ENCODE measurements around the gene OBI1.

The OBI1 gene

DNA sequence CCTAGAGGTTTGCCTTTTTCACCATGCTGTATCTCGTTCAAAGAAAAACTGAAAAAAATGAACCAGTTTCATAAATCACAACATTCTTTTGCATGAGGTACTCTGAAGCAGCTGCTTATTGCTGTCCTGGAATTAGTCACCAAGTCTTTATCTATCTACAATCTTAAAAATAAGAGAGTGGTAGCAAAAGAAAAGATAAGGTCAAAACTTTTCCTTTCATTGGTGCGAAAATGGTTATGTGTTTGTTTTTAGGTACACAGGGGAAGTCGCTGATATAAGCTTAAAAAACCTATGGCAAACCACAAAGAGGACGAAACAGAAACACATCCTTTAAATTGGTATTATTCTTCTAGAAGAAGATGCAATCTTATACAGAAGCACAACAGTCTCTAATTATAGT is 20.7 kb downstream of the OBI1 start:
- DNase-seq: no peak

DNA sequence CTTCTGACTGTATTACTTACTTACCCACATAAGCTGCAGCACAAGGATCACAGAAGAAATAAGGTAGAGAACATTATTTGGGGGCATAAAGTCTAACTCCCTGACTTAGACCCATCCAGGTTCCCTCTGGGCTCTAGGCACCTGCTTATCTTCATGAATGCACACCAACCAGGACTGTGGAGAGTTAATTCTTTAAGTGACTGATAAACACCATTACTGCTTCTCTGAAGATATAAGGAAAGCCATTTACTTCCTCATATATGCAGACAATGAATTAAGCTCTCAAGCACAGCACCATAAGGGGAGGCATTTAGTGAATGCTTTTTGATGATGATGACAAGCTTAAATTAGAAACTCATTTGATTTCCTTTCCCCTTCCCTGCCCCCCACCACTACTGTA is 22.5 kb downstream of the OBI1 start:
- DNase-seq: no peak

DNA sequence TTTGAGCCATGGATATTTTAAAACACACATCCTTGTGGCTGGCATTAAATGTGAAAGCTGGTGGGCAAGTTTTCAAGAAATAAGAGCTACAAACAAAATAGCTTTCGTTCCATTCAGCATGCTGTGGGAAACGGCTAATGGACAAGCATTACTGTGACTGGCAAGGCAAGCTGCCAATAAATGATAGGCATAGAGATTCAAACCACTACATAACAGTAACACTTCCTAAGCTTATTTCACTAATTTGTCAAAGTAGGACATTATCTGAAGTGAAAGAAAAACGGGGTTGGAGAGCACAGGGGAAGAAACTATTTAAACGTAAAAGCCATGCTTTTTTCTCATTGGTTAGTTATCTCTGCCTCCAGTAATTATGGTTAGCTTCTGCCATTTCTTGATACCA is 26.0 kb downstream of the OBI1 start:
- no peak for DNase-seq

DNA sequence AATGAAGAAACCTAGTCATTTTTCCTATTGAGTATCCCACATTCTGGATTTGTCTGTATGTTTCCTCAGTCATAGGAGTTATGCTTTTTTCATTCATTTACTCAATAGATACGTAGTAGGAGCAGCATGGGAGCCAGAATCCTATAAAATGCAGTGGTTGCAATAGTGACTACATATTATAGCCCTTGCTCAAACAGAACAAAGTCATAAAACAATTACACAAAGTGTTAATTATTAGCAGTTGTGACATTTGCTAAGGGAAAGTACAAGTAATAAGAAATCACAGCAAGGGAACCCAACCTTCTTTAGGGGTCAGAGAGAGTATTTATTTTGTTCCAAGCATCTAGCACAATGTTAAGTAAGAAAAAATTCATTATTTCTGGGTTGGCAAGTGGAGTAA is 27.9 kb downstream of the OBI1 start:
- DNase-seq: no peak

DNA sequence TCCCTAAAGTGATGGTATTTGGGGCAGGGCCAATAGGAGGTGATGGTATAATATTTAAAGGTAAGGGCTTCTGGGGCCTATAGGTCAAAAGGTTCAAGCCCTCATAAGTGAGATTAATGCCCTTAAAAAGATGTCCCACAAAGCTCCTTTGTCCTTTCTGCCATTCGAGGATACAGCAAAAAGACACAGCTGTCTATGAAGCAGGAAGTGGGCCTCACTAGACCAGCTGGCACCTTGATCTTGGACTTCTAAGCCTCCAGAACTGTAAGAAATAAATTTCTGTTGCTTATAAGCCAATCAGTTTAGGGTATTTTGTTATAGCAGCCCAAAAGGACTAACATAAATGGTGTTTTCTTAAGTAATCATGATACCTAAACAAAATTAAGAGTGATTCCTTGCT is 28.4 kb downstream of the OBI1 start:
- no peak for DNase-seq

DNA sequence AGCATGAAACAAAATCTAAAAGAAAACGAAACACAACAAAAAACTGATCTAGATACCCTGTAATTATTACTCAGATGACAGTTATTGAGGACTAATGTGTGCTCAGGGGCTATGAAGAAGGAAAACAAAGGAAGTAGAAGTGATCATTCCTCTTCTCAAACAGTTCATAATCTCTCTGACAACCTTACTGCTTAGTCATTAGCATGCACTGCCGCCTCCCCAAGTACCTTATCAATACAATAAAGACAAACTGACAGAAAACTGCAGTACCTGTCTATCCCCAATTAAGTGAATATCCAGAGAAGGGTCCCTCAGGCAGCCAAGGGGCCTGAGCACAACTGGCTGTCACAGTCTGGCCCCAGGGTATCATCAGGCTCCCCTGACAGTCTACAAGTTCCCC is 33.6 kb downstream of the OBI1 start:
- no peak for DNase-seq

DNA sequence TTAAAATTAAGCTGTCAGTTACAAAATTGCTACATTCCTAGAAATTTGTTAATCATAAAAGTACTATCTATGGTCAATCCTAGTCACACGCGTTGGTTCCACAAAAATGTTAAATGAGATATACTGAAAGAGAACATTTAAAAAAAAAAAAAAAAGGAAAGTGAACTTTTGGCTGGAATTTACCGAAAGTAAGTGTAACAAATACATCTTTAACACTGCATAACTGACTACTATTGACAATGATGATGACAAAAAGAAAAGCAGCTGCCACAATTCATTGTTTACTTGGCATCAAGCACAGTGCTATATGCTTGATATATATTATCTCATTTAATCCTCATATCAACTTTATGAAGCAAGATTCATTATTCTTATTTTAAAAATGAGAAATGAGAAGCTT is 35.8 kb downstream of the OBI1 start:
- no peak for DNase-seq

DNA sequence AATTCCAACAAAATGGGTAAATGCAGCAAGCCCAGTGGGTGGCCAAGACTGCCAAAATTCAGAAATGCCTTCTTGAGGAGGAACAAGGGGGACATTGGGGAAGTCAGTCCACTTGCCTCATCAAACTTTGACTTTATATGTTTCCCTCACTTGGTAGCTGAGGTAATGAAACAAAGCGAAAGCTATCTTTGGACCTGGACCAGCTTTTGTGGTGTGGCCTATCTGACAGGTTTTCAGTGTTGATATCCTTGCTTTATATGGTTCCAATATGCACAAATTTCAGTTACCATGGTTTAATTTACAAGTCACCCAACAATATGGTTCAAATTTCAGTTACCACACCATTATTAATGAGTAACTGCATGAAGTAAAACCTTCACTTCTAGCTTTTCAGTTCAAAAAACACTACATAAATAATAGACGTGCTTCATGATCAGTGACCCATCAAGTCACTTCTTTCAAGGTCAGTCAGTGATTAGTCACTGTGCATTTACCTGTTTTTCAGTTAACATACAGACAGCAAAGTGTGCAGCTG is 38.0 kb downstream of the OBI1 start:
- DNase-seq: no peak

DNA sequence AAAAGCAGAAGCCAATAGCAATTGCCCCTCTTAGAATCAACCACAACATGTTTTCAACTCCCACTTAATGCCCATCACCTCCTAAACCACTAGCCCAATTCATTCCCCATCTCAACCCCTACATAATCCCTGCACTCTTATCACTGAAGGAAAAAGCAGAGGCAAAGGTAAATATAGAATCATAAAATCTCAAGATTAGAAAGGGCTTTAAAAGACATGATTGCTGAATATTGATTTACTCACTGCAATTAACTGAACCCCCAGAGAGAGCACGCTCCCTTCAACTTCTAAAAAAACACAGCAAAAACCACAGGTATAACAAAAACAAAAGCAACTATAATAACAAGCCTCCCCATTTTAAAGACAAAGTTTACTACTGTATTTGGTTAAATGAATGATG is 40.5 kb downstream of the OBI1 start:
- DNase-seq: no peak

DNA sequence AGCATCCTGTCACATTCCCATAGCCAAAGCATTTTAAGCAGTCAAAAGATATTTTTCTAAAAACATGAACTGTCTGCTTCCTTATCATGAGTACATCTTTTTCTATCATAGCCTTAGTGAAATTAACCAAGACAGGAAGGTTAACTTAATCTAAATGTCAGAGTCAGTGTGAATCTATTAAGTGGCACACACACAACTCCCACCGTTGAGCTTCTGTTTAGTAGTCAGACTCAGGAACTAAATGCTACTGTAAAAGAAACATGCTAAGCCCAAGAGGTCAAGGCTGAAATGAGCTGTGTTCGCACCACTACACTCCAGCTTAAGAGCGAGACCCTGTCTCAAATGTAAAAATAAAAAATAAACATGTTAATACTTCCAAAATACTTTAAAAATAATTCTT is 47.9 kb downstream of the OBI1 start:
- DNase-seq: no peak

DNA sequence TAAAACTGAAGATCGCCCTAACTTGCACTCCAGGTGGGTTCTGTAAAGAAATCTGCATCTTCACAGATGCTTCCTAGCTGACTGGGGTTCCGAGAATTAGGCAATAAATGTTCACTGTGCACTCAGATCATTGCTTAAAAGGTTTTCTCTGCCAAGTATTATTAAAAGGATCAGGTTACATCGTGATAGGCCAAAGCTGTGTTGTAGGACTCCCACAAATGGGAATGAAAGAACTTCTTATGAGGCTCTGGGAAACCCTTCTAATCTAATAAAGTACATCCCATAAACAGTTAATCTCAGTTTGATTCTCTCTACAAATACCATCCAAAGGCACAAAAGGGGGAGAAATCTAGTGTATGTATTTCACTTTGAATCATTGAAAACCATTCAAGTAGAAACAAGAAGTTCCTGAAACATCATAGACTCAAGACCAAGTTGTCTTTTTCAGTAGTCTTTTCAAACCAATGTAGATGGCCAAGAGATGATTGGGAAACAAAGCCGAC is 48.5 kb downstream of the OBI1 start:
- DNase-seq: no peak

DNA sequence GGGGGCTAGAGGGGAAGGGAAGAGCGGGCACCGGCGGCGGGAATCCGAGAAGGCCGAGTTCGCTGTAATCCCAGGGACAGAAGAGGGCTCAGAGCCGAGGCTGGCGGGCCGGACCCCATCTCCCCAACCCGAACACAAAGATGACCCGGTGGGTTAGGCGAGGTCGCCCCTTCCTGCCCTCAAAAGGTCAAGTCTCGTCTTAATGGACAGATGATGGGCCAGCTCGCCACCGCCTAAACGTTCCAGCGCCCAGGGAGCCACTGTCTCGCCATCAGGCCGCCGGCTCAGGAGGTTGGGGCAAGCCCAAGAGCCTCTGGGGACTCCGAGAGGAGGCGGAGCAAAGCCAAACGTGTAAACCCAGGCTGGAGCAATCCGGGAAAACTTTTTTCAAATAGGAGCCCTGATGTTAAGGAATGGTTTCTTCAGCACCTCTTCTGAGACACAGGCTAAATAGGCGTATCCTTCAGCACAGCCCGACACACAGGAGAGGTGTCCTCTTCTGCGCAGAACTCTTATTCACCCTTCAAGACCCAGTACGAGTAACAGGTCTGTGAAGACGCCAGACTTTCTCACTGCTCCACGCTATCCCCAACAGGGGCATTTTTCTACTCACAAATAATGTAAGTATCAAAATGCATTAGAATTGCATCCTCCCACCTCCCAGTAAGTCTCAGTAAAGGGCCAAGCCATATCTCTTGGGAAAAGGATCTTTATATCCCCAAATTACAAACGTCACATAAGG is 49.3 kb downstream of the OBI1 start:
- no peak for DNase-seq

DNA sequence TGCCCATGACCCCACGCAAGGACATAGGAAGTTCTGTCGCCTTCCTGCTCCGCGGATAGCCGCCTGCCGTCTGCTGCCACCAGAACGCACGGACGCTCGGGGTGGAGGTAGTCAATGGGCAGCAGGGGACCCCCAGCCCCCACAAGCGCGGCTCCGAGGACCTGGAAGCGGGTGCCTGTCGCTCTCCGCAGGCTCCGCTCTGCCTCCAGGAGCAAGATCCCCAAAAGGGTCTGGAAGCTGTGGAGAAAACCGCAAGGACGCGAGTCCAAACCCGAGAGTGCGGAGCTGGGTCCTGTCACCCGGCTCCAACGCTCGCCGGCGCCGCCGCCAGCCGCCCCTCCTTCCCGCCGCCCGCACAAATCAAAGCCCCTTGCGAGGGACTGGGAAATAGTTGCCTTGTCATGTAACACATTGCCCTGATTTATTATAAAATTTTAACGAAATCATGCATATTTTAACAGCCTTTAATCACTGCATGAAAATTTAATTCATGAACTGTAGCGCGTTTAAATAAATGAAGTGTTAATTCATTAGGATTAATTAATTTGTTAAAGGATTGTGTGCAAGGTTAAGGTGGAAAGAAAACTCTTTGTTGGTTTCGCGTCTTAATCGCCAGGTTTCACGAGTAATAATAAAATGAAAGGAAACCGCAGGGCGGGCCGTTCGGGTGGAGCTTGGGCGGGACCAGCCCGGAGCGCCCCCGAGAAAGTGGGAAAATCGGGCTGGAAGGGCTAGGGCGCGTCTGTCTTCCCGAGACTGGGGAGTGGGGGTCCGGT is 50.1 kb downstream of the OBI1 start:
- DNase-seq: no peak

DNA sequence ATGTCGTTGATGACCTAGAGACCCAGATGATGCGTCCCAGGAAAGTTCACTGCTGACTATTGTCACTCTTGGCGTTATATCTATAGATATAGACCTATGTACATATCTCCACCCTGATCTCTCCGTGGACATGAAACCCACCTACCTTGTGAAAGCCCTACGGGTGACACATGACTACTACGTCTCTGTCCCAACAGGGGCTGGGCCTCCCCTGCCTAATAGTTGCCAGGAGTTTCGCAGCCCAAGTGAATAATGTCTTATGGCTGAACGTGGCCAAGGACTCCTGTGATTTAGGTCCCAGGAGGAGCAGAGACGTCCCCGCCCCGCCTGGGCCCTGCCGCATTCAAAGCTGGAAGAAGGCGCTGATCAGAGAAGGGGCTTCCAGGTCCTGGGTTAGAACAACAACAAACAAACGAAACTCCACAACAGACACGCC is 50.7 kb downstream of the OBI1 start:
- DNase-seq: no peak

DNA sequence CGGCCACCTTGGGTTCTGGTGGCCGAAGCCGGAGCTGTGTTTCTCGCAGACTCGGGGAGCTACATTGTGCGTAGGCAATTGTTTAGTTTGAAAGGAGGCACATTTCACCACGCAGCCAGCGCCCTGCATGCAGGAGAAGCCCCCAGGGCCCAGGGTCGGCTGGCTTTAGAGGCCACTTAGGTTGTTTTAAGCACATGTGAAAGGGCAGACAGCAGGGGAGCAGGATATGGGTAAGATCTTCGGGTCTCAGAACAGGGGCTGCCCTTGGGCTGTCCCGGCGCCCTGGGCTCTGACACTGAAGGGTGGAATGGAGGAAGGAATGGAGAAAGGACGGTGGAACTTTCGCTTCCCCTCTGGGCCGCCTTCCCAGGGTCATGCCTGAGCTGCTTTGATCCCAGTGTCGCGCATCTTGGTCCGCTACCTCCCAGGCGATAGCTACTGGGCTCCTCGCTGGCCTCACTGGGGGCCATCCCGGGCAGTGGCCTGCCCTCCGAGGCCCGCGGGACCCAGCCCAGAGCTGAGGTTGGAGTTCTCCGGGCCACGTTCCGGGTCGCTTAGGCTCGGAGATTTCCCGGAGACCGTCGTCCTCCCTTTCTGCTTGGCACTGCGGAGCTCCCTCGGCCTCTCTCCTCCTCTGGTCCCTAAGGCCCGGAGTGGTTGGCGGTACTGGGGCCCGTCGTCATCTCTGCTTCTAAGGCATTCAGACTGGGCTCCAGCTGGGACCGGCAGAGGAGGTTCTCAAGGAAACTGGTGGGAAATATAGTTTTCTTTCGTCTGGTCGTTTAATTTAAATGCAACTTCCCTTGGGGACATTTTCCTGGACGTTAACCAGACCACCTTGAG is 51.3 kb downstream of the OBI1 start:
- no peak for DNase-seq

DNA sequence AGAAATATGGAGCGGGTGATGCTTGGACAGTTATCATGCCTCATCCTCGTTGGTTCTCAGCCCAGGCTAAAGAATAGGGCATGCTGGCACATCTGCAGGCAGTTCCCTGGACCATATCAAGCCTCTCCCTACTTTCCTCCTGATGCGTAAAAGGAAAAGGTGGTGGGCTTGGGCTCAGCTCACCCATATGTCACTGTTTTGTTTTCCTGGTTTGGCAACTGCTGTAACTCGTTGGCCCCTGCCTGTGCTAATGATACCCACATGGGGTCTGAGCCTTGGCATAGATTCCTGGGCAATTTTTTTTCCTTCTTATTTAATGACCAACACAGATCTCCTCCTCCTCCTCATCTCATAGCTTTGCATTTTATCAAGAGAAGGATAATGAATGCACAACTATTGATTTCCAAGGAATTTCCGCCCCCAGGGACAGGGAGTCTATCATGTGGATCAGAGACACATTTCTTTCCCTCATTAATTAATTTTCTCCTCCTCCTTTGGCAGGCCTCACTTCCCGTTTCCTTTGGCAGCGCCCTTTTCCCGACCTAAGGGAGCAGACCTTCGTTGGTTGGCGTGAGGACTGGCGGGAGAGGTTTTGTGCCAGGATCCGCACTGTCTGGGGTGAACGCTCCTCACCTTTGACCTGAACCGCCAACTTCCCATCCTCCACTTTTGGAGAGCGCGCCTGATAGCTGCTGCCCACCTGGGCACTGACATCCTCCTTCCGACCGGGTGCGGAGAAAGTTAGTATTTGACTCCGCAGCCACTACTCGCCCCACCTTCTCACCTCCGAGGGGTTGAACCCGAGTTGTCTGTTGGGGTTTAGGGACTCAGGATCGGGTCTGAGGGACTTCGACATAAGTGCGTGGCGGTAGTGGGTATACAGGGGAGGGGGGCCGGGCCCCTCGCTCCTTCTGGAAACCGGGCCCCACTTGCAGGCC is 52.2 kb downstream of the OBI1 start:
- no peak for DNase-seq

DNA sequence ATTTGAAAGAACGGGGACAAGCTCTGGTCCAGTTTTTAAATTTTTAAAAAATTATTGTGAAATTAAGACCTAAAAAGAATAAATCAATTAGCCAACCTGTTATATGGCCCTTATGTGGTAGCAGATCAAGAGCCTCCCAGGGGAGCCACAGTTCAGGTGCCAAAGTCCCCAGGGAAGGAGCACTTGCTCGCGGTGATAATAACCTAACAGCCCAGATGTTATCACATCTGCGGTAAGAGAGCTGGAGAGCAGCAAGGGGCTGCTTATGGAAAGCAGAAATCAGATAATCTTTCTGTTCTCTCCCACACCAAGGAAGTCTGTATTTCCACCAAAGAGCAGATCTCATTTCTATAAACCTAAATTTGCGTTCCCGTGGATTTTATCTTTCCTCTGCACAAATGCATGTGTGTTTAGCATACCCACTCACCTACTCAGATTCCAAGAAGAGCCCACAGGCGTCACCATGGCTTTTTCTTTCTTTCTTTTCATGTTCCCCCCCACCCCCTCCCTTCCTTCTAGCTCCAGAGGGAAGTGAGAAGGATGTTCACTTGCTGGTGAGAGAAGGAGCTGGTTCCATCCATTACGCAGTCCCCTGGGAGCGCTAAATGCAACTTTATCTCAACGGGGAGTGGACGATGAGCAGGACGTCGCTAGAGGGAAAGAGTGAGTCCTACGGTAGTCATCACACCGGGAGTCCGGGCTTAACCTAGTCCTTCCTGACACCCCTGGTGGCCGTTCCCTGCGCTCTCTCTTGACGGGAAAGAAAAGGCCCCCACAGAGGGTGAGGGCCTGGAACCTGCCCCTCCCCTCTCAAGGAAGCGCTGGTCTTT is 54.0 kb downstream of the OBI1 start:
- DNase-seq: no peak

DNA sequence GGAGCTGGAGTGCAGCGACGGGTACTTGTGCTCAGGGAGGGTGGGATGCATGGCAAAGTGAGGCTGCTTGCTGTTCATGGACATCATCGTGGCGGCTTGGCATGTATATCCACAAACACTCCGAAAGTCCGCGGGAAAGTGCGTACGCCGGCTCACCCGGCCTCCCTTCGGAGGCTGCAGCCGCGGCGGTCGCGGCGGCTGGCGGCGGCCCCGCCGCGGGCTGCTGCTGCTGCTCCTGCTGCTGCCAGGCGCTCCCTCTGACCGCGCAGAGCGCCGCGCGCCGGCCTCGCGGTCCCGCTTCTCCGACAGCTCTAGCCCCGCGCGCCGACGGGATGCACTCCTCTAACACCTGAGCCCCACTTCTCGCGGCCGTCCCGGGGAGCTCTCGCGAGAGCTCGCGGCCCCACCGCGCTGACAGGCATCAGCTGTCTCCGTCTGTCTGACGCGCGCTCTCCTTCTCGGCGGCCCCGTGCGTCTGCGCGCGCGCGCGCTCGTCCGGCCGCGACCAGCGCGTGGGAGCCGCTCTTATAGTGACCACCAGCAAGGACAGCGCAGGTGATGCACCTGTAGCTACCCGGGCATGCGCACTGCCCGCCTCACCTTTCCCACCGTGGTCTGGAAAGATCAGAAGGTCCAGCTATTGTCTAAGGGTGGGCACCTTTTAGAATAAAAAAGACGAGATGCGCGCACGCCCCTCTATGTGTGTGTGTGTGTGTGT is 55.6 kb downstream of the OBI1 start, which contains the start of gene POU4F1:
TSS of gene POU4F1 (minus strand) at position 313 of the 718 bp plus-strand sequence. CDS start at position 87, 226 bp downstream.
- no peak for DNase-seq

DNA sequence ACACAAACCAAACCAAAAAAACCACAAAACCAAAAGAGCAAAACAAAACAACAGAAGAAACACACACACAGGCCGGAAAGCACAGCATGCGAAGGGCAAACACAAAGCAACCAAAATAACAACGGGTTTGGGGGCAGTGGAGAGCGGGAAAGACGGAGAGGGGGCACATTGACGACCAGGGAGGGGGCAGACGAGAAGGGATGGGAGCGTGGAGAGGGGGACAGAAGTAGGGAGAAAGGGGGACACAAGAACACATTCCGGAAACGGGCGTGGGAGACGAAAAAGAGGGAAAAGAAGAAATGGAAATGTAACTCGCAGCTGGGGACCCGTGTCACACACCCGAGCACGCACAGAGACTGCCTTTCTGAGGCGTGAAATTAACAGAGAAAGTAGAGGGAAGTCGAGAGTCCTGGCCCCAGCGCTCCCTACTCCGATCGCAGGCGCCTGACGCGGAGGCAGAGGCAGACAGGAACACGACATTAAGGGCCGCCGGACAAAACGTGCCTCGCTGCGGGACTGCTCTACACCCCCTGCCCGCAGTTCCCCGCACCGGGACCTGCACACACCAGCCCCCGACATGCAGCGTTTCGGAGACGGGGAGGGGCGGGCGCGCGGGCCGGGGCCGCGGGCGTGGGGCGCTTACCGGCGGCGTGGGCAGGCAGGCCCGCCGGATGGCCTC is 56.3 kb downstream of the OBI1 start:
- no peak for DNase-seq
